ENCODE data around the gene SCP2D1. TPM values are rescaled to one million over a fixed set of nuclear protein-coding genes. Genes with fewer than 3 reads are reported as not detected.

SCP2D1 gene
- not detected in 2 replicates for total RNA-seq (2014; rRNA removed; shearing (Covaris generic))
- not detected in 2 replicates for polyA plus RNA-seq (2016; fragmentation: Nextera tagmentation; extraction: Ambion mirVana)

DNA sequence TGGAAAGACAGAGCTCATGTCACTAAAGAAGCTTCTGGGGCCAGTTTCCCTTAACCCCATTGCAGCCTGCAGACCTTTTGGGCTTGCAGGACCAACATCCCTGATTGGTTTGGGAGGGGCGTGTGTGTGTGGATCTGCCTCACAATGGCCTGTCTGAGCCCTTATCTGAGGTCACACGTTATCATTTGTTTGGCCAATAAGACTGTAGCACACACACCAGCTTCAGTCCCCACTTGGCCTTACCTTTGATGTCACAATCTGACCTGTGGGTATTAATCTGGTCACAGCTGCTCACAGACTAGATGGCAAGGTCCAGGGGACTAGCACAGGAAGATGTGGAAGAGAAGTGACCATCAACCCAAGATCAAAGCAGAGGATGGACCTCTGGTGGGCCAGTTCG lies at the start of gene SCP2D1:
TSS of gene SCP2D1 (plus strand) at position 301 of the 400 bp plus-strand sequence. CDS start at position 334, 33 bp downstream.
- no peak for DNase-seq
- no peak within 1 kb of the TSS for H2AFZ ChIP-seq
- H3K9me3 ChIP-seq (ENCODE audit: low read depth): no peaks in the 10 kb centered on the region
- TF ChIP-seq EZH2phosphoT487 (IDR thresholded peaks at IDR 0.05; ENCODE audit: insufficient read depth, low read depth): no peak
- TF ChIP-seq EZH2 (IDR thresholded peaks at IDR 0.05; ENCODE audit: insufficient read depth, poor library complexity, severe bottlenecking): no peak
- no peak within 1 kb of the TSS for H3K27ac ChIP-seq
- H3K27me3 ChIP-seq (replicated peaks; ENCODE audit: insufficient read depth): no peaks in the 10 kb centered on the region
- H3F3A ChIP-seq (ENCODE audit: insufficient read depth): no peaks in the 10 kb centered on the region
- no peaks in the 10 kb centered on the region for H3K9me2 ChIP-seq (ENCODE audit: insufficient read depth)
- no peak within 1 kb of the TSS for H3K9ac ChIP-seq
- H3K36me3 ChIP-seq (ENCODE audit: low read depth): no peaks in the 10 kb centered on the region
- H3K4me1 ChIP-seq (ENCODE audit: insufficient read depth): no peaks in the 10 kb centered on the region
- H3K79me2 ChIP-seq (ENCODE audit: insufficient read depth): no peaks in the 10 kb centered on the region
- in situ Hi-C loops (cut with MboI): no loop called here
- H3K4me3 ChIP-seq: no peak within 1 kb of the TSS
- no peaks in the 10 kb centered on the region for H4K20me1 ChIP-seq (ENCODE audit: insufficient read depth)
- 5 to 7% methylated on average over 3 of the region's 3 CpGs for WGBS, 2 experiments (ENCODE audit: low coverage in 1 of 2, low lambda C conversion rate in 2 of 2, missing lambda C conversion rate in 2 of 2)
- H3K4me2 ChIP-seq (ENCODE audit: unreplicated experiment): no peak within 1 kb of the TSS

DNA sequence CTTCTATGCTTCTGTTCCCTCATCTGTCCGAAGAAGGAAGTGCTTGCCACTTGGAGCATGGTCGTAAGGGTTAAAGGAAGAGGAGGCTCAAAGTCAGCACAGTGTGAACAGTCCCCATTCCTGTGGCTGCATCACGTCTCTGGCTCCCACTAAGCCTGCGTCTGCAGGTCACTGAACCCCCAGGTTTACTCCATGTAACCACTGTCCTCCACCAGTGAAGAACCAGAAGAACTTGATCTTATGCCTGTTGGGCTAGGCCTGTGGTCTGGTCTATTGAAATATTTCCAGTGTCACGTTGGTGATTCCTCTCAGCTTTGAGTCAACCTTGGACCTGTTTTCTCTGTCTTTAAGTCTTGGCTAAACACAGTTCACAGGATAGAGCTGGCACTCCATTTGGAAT lies 45.9 kb upstream of the SCP2D1 start:
- Histone ChIP-seq H3K4me1 (ENCODE audit: insufficient read depth) (no peaks in the 10 kb centered on the region), H3K9me3 (ENCODE audit: low read depth) (no peaks in the 10 kb centered on the region), H3K79me2 (ENCODE audit: insufficient read depth) (no peaks in the 10 kb centered on the region), H2AFZ (no peak overlapping the region), H3K9me2 (ENCODE audit: insufficient read depth) (no peaks in the 10 kb centered on the region), H3K36me3 (ENCODE audit: low read depth) (no peaks in the 10 kb centered on the region), H3F3A (ENCODE audit: insufficient read depth) (no peaks in the 10 kb centered on the region), H3K27me3 (replicated peaks; ENCODE audit: insufficient read depth) (no peaks in the 10 kb centered on the region), H4K20me1 (ENCODE audit: insufficient read depth) (no peaks in the 10 kb centered on the region), H3K4me3 (no peak overlapping the region), H3K4me2 (ENCODE audit: unreplicated experiment) (no peak overlapping the region), H3K9ac (no peak overlapping the region), H3K27ac (no peak overlapping the region)
- DNase-seq: no peak
- TF ChIP-seq EZH2 (IDR thresholded peaks at IDR 0.05; ENCODE audit: insufficient read depth, poor library complexity, severe bottlenecking) (no peak), EZH2phosphoT487 (IDR thresholded peaks at IDR 0.05; ENCODE audit: insufficient read depth, low read depth) (no peak)
- WGBS, 2 experiments (ENCODE audit: low coverage in 1 of 2, low lambda C conversion rate in 2 of 2, missing lambda C conversion rate in 2 of 2): 61 to 64% methylated on average over 5 of the region's 5 CpGs
- in situ Hi-C loops (cut with MboI): no loop called here

DNA sequence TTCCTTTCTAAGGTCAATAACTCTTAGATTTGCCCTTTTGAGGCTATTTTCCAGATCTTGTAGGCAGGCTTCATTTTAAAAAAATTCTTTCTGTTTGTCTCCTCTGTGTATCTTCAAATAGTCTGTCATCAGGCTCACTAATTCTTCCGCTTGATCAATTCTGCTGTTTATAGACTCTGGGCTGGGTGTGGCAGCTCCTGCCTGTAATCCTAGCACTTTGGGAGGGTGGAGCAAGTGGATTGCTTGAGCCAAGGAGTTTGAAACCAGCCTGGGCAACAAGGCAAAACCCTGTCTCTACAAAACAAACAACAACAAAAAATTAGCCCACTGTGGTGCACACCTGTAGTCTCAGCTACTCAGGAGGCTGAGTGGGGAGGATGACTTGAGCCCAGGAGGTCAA lies 40.0 kb upstream of the SCP2D1 start:
- Histone ChIP-seq H3K27me3 (replicated peaks; ENCODE audit: insufficient read depth) (no peaks in the 10 kb centered on the region), H3F3A (ENCODE audit: insufficient read depth) (no peaks in the 10 kb centered on the region), H3K4me2 (ENCODE audit: unreplicated experiment) (no peak overlapping the region), H3K4me3 (no peak overlapping the region), H3K9me3 (ENCODE audit: low read depth) (no peaks in the 10 kb centered on the region), H3K27ac (no peak overlapping the region), H4K20me1 (ENCODE audit: insufficient read depth) (no peaks in the 10 kb centered on the region), H3K9me2 (ENCODE audit: insufficient read depth) (no peaks in the 10 kb centered on the region), H3K4me1 (ENCODE audit: insufficient read depth) (no peaks in the 10 kb centered on the region), H2AFZ (no peak overlapping the region), H3K36me3 (ENCODE audit: low read depth) (no peaks in the 10 kb centered on the region), H3K9ac (no peak overlapping the region), H3K79me2 (ENCODE audit: insufficient read depth) (no peaks in the 10 kb centered on the region)
- 37 to 56% methylated on average over 1 of the region's 1 CpG for WGBS, 2 experiments (ENCODE audit: low coverage in 1 of 2, low lambda C conversion rate in 2 of 2, missing lambda C conversion rate in 2 of 2)
- no peak for TF ChIP-seq EZH2phosphoT487 (IDR thresholded peaks at IDR 0.05; ENCODE audit: insufficient read depth, low read depth)
- TF ChIP-seq EZH2 (IDR thresholded peaks at IDR 0.05; ENCODE audit: insufficient read depth, poor library complexity, severe bottlenecking): no peak
- DNase-seq: no peak
- in situ Hi-C loops (cut with MboI): no loop called here

DNA sequence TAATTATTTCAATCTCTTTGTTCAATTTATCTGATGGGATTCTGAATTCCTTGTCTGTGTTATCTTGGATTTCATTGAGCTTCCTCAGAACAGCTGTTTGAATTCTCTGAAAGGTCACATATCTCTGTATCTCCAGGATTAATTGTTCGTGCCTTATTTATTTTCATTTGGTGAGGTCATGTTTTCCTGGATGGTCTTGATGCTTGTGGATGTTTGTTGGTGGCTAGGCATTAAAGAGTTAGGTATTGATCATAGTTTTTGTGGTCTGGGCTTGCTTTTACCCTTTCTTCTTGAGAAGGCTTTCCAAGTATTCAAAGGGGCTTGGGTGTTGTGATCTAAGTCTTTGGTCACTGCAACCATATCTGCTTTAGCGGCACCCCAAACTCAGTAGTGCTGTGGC lies 39.4 kb upstream of the SCP2D1 start:
- H3K9me3 ChIP-seq (ENCODE audit: low read depth): no peaks in the 10 kb centered on the region
- 33 to 48% methylated on average over 2 of the region's 2 CpGs for WGBS, 2 experiments (ENCODE audit: low coverage in 1 of 2, low lambda C conversion rate in 2 of 2, missing lambda C conversion rate in 2 of 2)
- no peaks in the 10 kb centered on the region for H3K4me1 ChIP-seq (ENCODE audit: insufficient read depth)
- no peaks in the 10 kb centered on the region for H3K27me3 ChIP-seq (replicated peaks; ENCODE audit: insufficient read depth)
- no peak overlapping the region for H3K4me2 ChIP-seq (ENCODE audit: unreplicated experiment)
- H3F3A ChIP-seq (ENCODE audit: insufficient read depth): no peaks in the 10 kb centered on the region
- no peaks in the 10 kb centered on the region for H3K79me2 ChIP-seq (ENCODE audit: insufficient read depth)
- DNase-seq: no peak
- H3K4me3 ChIP-seq: no peak overlapping the region
- H3K9me2 ChIP-seq (ENCODE audit: insufficient read depth): no peaks in the 10 kb centered on the region
- no peak overlapping the region for H3K9ac ChIP-seq
- TF ChIP-seq EZH2phosphoT487 (IDR thresholded peaks at IDR 0.05; ENCODE audit: insufficient read depth, low read depth): no peak
- no peak for TF ChIP-seq EZH2 (IDR thresholded peaks at IDR 0.05; ENCODE audit: insufficient read depth, poor library complexity, severe bottlenecking)
- H2AFZ ChIP-seq: no peak overlapping the region
- H4K20me1 ChIP-seq (ENCODE audit: insufficient read depth): no peaks in the 10 kb centered on the region
- in situ Hi-C loops (cut with MboI): no loop called here
- no peaks in the 10 kb centered on the region for H3K36me3 ChIP-seq (ENCODE audit: low read depth)
- no peak overlapping the region for H3K27ac ChIP-seq

DNA sequence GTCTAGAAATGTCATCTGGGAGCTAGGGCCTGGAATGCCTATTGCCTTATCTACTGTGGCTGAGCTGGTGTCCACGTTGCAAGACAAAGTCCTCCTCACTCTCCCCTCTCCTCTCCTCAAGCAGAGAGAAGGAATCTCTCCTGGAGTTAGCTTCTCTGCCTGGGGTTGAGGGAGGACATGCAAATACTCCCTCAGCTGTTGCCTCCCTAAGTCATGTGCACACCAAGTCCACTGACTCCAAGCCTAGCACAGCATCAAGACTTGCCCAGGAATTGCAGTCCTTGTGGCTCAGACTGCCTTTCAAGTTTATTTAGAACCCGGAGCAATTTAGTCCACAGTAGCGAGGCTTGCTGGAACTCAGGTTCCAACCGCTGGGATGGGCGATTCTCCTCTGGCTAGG lies 38.0 kb upstream of the SCP2D1 start:
- Histone ChIP-seq H3F3A (ENCODE audit: insufficient read depth) (no peaks in the 10 kb centered on the region), H3K4me2 (ENCODE audit: unreplicated experiment) (no peak overlapping the region), H3K79me2 (ENCODE audit: insufficient read depth) (no peaks in the 10 kb centered on the region), H3K9me3 (ENCODE audit: low read depth) (no peaks in the 10 kb centered on the region), H3K4me1 (ENCODE audit: insufficient read depth) (no peaks in the 10 kb centered on the region), H4K20me1 (ENCODE audit: insufficient read depth) (no peaks in the 10 kb centered on the region), H3K27me3 (replicated peaks; ENCODE audit: insufficient read depth) (no peaks in the 10 kb centered on the region), H3K36me3 (ENCODE audit: low read depth) (no peaks in the 10 kb centered on the region), H3K27ac (no peak overlapping the region), H3K9me2 (ENCODE audit: insufficient read depth) (no peaks in the 10 kb centered on the region), H3K4me3 (no peak overlapping the region), H2AFZ (no peak overlapping the region), H3K9ac (no peak overlapping the region)
- TF ChIP-seq EZH2 (IDR thresholded peaks at IDR 0.05; ENCODE audit: insufficient read depth, poor library complexity, severe bottlenecking) (no peak), EZH2phosphoT487 (IDR thresholded peaks at IDR 0.05; ENCODE audit: insufficient read depth, low read depth) (no peak)
- no peak for DNase-seq
- 67 to 71% methylated on average over 5 of the region's 5 CpGs for WGBS, 2 experiments (ENCODE audit: low coverage in 1 of 2, low lambda C conversion rate in 2 of 2, missing lambda C conversion rate in 2 of 2)
- in situ Hi-C loops (cut with MboI): no loop called here

Measured in GM23248 (cell line).